Rectal smooth muscle tissue (tissue), 1 donor: ENCODE data around the gene DDX19B.
"Not testable (repeated sequence)": the region's sequence is repeated elsewhere in the genome, so short reads cannot be mapped to it uniquely, and the experiment has no call there.

Experiments
- H3K27ac ChIP-seq: one replicate; pipeline ENCODE4 v1.7.0; 2013; ENCODE audit warnings: low read depth, low read length, inconsistent platforms
- H3K27me3 ChIP-seq: one replicate; pipeline ENCODE4 v1.7.0; 2013; ENCODE audit warnings: low read length; ENCODE audit not compliant: control insufficient read depth, insufficient read depth
- H3K36me3 ChIP-seq: one replicate; pipeline ENCODE4 v1.7.0; 2013; ENCODE audit warnings: low read length; ENCODE audit not compliant: control insufficient read depth, insufficient read depth
- H3K4me1 ChIP-seq: one replicate; pipeline ENCODE4 v1.7.0; 2013; ENCODE audit warnings: low read length; ENCODE audit not compliant: control insufficient read depth, insufficient read depth
- H3K4me3 ChIP-seq: one replicate; pipeline ENCODE4 v1.7.0; 2013; ENCODE audit warnings: low read length
- H3K9ac ChIP-seq: one replicate; pipeline ENCODE4 v1.7.0; 2013; ENCODE audit warnings: low read length

DDX19B gene

DNA sequence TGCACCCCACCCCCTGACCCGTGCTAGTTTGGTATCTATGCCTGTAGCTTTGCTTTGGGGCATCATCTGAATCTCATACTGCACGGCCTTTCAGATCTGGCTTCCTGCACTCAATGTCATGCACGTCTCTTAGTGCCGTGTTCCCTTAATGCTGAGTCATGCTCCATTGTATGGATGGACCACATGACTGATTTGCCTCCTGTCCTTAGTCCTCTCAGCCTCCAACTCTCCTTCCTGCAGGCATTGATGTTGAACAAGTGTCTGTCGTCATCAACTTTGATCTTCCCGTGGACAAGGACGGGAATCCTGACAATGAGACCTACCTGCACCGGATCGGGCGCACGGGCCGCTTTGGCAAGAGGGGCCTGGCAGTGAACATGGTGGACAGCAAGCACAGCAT lies 33.7 kb downstream of the DDX19B start:
- not testable (repeated sequence) for H3K4me3 ChIP-seq, H3K4me1 ChIP-seq, H3K27me3 ChIP-seq, H3K36me3 ChIP-seq, H3K9ac ChIP-seq, H3K27ac ChIP-seq

DNA sequence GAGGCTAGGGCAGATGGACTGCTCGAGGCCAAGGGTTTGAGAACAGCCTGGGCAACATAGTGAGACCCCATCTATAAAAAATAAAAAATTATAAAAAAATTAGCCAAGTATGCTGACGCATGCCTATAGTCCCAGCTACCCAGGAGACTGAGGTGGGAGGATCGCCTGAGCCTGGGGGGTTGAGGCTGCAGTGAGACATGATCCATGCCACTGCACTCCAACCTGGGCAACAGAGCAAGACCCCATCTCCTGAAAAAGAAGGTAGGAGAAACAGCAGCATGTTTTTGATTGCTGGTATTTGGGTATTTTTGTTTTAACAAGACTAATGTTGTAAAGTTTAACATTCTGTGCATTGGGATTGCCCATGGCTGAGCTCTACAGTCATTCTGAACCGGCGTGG lies 38.8 kb downstream of the DDX19B start:
- no peak overlapping the region for H3K9ac ChIP-seq
- no peak overlapping the region for H3K27ac ChIP-seq
- H3K4me3 ChIP-seq: no peak overlapping the region
- no peaks in the 10 kb centered on the region for H3K4me1 ChIP-seq
- H3K36me3 ChIP-seq: peaks cover 8% of the 10 kb centered on the region
- H3K27me3 ChIP-seq: no peaks in the 10 kb centered on the region

DNA sequence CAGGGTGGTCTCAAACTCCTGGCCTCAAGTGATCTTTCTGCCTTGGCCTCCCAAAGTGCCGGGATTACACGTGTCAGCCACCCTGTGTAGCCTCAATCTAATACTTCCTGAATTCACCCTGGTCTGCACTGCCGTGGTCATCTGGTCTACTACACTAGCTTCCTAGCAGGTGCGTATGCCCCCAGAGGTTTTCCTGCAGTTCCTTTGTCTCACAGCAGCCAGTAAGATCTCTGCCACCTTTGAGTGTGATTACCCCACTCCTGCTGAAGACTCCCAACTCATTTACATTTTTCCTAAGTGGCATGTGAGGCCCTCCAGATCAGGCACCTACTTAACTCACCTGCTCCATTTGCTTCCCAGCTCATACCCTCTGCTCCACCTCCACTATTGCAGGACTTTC lies 42.6 kb downstream of the DDX19B start:
- no peak overlapping the region for H3K9ac ChIP-seq
- H3K4me3 ChIP-seq: no peak overlapping the region
- H3K4me1 ChIP-seq: peaks cover 3% of the 10 kb centered on the region
- no peaks in the 10 kb centered on the region for H3K27me3 ChIP-seq
- H3K36me3 ChIP-seq: no peaks in the 10 kb centered on the region
- no peak overlapping the region for H3K27ac ChIP-seq

DNA sequence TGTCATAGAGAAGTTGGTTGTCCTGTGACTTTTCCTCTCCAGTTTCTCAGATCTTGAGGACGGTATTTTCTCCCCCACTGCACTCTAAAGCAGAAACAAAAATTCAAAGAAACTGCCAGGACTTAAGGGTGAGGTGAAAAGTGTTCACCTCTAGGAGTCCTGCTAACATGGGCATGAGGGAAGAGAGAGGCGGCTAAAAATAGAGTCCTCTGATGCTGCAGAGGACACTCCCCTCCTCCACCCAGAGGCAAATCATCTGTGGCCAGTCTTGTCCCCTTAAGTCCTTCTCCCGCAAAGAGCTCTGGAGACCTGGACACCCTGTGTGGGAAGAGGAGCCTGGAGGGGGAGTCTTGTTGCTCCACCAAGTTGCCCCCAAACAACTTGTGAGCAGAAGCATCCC lies 43.0 kb downstream of the DDX19B start:
- no peak overlapping the region for H3K27ac ChIP-seq
- no peak overlapping the region for H3K9ac ChIP-seq
- H3K4me3 ChIP-seq: no peak overlapping the region
- H3K36me3 ChIP-seq: no peaks in the 10 kb centered on the region
- H3K27me3 ChIP-seq: no peaks in the 10 kb centered on the region
- peaks cover 3% of the 10 kb centered on the region for H3K4me1 ChIP-seq

DNA sequence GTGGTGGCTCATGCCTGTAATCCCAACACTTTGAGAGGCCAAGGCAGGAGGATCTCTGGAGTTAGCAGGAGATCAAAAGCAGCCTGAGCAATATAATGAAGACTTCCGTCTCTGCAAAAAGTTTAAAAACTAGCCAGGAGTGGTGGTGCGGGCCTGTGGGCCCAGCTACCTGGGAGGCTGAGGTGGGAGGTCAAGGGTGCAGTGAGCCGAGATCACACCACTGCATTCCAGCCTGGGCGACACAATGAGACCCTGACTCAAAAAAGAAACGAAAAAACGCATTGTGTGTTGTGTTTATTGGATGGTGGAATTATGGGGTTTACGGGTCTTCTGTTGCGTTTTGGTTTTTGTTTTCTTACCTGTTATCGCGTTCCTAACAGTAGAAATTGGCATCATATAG lies 46.9 kb downstream of the DDX19B start:
- Histone ChIP-seq H3K4me1 (peaks cover 9% of the 10 kb centered on the region), H3K27ac (no peak overlapping the region), H3K36me3 (no peaks in the 10 kb centered on the region), H3K27me3 (no peaks in the 10 kb centered on the region), H3K9ac (no peak overlapping the region), H3K4me3 (peak overlapping the region; percentile 90)

DNA sequence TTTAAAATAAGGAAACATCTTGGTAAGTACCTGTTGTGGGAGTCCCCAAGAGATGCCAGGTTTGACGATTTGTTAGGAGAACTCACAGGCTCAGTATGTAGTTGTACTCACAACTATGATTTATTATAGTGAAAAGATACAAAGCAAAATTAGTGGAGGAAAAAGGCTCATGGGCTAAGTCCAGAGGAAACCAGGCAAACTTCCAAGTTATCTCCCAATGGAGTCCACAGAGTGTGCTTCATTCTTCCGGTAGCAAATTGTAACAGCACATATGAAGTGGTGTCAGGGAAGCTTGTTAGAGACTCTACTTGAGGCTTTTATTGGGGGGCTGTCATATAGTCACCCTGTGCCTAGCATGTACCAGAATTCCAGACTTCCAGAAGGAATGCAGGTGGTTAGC lies 50.0 kb downstream of the DDX19B start:
- no peak overlapping the region for H3K27ac ChIP-seq
- H3K9ac ChIP-seq: no peak overlapping the region

DNA sequence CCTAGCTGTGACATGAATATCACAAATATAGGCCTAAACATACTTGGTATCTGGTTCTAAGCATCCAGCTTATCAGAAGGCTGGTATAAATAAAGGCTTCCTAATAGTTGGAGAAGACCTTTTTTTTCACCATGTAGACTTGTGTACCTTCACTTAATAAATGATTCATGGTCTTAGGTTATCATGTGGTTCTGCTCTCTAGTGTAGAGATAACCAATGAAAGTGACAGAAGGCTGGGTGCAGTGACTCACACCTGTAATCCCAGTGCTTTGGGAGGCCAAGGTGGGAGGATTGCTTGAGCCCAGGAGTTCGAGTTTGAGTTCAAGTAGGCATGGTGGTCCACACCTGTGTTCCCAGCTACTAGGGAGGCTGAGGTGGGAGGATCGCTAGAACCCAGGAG lies 50.8 kb downstream of the DDX19B start:
- no peaks in the 10 kb centered on the region for H3K27me3 ChIP-seq
- H3K4me1 ChIP-seq: peaks cover 9% of the 10 kb centered on the region
- no peak overlapping the region for H3K9ac ChIP-seq
- H3K27ac ChIP-seq: no peak overlapping the region
- H3K4me3 ChIP-seq: no peak overlapping the region
- H3K36me3 ChIP-seq: peaks cover 6% of the 10 kb centered on the region

More for the DNA sequence above, 50.0 kb downstream of the DDX19B start:
- Histone ChIP-seq H3K4me3 (no peak overlapping the region), H3K36me3 (peaks cover 3% of the 10 kb centered on the region), H3K4me1 (peaks cover 9% of the 10 kb centered on the region), H3K27me3 (no peaks in the 10 kb centered on the region)

DNA sequence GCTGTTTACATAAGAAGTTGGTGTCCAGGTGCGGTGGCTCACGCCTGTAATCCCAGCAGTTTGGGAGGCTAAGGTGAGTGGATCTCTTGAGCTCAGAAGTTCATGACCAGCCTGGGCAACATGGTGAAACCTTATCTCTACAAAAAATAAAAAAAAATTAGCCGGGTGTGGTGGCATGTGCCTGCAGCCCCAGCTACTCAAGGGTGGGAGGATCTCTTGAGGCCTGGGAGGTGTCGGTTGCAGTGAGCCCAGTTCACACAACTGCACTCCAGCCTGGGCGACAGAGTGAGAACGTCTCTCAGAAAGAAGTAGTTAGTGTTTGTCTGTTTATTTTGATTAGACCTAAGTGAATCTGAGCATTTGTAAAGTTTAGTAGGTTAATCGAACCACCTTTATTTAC lies 60.6 kb downstream of the DDX19B start:
- peaks cover 27% of the 10 kb centered on the region for H3K36me3 ChIP-seq

DNA sequence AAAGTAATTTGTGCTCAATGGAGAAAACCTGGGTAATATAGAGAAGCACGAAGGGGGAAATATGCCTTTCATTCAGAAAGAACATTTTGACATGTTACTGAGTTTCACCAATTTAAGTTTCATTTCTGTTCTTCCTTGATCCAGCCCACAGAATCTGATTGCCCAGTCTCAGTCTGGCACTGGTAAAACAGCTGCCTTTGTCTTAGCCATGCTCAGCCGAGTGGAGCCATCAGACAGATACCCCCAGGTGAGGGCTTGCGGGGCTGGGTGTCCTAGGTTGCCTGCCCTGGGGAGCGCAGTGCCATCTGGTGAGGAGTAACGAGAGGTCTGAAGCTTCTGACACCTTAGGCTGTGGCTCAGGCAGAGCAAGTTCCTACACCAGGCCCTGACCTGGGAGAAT lies 65.4 kb downstream of the DDX19B start:
- no peak overlapping the region for H3K4me3 ChIP-seq
- peaks cover 37% of the 10 kb centered on the region for H3K36me3 ChIP-seq
- no peak overlapping the region for H3K27ac ChIP-seq
- no peaks in the 10 kb centered on the region for H3K27me3 ChIP-seq
- no peaks in the 10 kb centered on the region for H3K4me1 ChIP-seq
- no peak overlapping the region for H3K9ac ChIP-seq

More for the DNA sequence above, 60.6 kb downstream of the DDX19B start:
- Histone ChIP-seq H3K27ac (no peak overlapping the region), H3K9ac (no peak overlapping the region), H3K27me3 (no peaks in the 10 kb centered on the region), H3K4me1 (no peaks in the 10 kb centered on the region), H3K4me3 (no peak overlapping the region)

DNA sequence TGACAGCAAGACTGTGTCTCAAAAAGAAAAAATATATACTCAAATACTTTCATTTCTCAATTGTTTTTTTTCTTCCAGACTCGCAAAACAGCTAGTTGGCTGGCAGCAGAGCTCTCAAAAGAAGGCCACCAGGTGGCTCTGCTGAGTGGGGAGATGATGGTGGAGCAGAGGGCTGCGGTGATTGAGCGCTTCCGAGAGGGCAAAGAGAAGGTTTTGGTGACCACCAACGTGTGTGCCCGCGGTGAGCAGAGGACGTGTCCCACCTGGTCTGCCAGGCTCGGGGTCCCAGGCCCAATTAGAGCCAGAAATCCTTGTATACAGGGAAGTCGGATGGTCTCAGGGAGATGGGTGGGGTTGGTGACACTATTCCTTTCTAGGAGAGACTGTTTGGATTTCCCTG lies 71.2 kb downstream of the DDX19B start:
- H3K4me3 ChIP-seq, H3K27me3 ChIP-seq, H3K9ac ChIP-seq, H3K4me1 ChIP-seq, H3K27ac ChIP-seq: not testable (repeated sequence)
- peaks cover 29% of the 10 kb centered on the region for H3K36me3 ChIP-seq

DNA sequence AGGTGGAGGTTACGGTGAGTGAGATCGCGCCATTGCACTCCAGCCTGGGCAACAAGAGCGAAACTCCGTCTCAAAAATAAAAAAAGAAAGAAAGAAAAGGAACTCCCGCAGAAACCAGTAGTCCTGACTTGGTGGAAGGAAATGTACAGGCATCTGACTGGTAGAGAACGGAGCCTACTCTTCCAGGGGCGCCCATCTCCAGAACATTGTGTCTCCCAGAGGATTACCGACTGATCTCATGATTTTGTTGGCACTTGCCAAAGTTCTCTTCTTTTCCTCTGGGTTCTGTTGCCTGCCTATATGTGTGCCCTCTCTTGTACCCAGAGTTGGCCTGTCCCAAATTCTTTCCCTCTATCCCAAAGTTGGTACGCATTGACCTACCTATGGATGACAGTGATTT lies 71.9 kb downstream of the DDX19B start:
- no peaks in the 10 kb centered on the region for H3K4me1 ChIP-seq
- no peaks in the 10 kb centered on the region for H3K27me3 ChIP-seq
- H3K9ac ChIP-seq: no peak overlapping the region
- peaks cover 23% of the 10 kb centered on the region for H3K36me3 ChIP-seq
- H3K4me3 ChIP-seq: no peak overlapping the region
- H3K27ac ChIP-seq: no peak overlapping the region

DNA sequence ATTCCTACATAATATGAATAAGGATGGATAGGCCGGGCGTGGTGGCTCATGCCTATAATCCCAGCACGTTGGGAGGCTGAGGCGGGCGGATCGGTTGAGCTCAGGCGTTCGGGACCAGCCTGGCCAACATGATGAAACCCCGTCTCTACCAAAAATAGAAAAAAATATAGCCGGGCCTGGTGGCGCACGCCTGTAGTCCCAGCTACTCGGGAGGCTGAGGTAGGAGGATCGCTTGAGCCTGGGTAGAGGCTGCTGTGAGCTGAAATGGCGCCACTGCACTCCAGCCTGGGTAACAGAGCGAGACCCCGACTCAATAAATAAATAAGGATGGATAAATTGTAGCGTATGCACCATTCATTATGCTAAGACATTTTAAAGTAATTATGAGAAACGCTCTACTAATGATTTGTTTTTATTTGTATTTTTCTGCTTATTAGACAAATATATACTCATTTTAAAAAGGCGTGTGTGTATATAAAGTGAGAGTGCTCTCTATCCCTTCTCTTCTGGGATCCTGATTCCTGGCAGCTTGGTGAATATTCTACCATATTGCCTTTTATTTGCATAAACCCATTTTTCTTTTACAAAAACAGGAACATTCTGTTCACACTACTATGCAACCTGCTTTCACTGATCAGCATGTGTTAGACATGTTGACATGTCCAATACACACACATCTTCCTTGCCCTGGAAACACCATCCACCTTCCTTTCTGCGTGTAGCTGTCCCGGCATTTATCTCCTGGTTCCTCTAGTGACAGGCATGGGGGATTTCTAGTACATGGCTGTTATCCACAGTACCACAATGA lies 74.1 kb downstream of the DDX19B start:
- H3K36me3 ChIP-seq: peaks cover 17% of the 10 kb centered on the region

DNA sequence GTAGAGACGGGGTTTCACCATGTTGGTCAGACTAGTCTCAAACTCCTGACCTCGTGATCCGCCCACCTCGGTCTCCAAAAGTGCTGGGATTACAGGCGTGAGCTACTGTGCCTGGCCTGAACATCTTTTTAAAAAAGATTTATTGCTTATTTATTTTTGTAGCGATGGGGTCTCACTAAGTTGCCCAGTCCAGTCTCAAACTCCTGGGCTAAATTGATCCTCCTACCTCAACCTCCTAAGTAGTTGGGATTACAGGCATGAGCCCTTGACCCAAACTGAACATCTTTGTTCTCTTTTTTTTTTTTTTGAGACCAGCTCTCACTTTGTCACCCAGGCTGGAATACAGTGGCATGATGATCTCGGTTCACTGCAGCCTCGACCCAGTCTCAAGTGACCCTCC lies 75.2 kb downstream of the DDX19B start:
- no peaks in the 10 kb centered on the region for H3K4me1 ChIP-seq
- no peak overlapping the region for H3K27ac ChIP-seq
- no peaks in the 10 kb centered on the region for H3K27me3 ChIP-seq
- no peak overlapping the region for H3K4me3 ChIP-seq
- H3K9ac ChIP-seq: no peak overlapping the region
- peaks cover 17% of the 10 kb centered on the region for H3K36me3 ChIP-seq

More for the DNA sequence above, 74.1 kb downstream of the DDX19B start:
- Histone ChIP-seq H3K27ac (no peak overlapping the region), H3K4me3 (no peak overlapping the region), H3K9ac (no peak overlapping the region), H3K4me1 (no peaks in the 10 kb centered on the region), H3K27me3 (no peaks in the 10 kb centered on the region)
